Mammary epithelial cell (primary cell): ENCODE results near the gene HCRT.

Source experiments
- CTCF ChIP-seq, 2 donors: IDR thresholded peaks in 1 of 2; conservative IDR thresholded peaks in 1 of 2; 2 replicates each; pipeline ENCODE4 v1.5.1; 2011 to 2012; ENCODE audit warnings: inconsistent platforms in 2 of 2, low read length in 2 of 2, mild to moderate bottlenecking in 2 of 2, control low read depth in 1 of 2, low read depth in 1 of 2; ENCODE audit not compliant: insufficient read depth in 1 of 2; ENCODE audit errors: extremely low read depth in 1 of 2
- EZH2 ChIP-seq: IDR thresholded peaks from 2 replicates; pipeline ENCODE4 v1.6.1; 2012; ENCODE audit warnings: low read length, inconsistent platforms, borderline replicate concordance

GRCh38 chr17:42199416-42200011 is 14.3 kb upstream of the HCRT start:
- no peak for TF ChIP-seq CTCF (conservative IDR thresholded peaks at IDR 0.05 in 1 of 2, IDR thresholded peaks at IDR 0.05 in 1 of 2; ENCODE audit: extremely low read depth in 1 of 2, insufficient read depth in 1 of 2, low read depth in 1 of 2, low read length in 2 of 2)
- no peak for TF ChIP-seq EZH2
